ENCODE results near the gene TRPM1.

DNA sequence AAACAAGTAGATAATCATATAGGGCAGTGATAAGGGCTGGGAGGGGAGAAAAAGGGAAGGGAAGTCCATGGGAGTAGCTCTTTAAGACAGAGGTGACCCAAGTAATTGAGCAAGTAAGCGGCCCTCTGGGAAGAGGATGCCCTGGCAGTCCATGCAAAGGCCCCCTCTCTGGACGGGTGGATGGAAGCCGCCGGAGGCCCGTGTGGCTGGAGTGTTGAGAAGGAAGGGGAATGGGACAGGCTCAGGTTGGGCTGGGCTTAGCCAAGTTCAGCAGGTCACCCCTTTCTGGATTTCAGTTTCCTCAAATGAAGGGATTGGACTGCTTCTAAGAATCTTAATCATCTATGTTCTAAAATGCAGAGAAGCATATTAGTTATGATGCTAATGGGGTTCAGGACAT, 32.4 kb upstream of the TRPM1 start:
- TF ChIP-seq POLR2A (IDR thresholded peaks at IDR 0.05; ENCODE audit: low read length): no peak
- TF ChIP-seq GATA1 (IDR thresholded peaks at IDR 0.05; ENCODE audit: low read depth, low read length): no peak

All from erythroblast (primary cell).